NOMO-1 (cell line): ENCODE results near the gene SSTR3.
A peak's percentile ranks its signal among the peaks of the same experiment; 100 is the strongest.
"Not testable (repeated sequence)": the region's sequence is repeated elsewhere in the genome, so short reads cannot be mapped to it uniquely, and the experiment has no call there.

Experiments
- DNase-seq, 2 experiments: peaks; one replicate each; lab custom pipeline; 2025; ENCODE audit not compliant: unreplicated experiment in 2 of 2; lab: John Stamatoyannopoulos, UW

SSTR3 gene

DNA sequence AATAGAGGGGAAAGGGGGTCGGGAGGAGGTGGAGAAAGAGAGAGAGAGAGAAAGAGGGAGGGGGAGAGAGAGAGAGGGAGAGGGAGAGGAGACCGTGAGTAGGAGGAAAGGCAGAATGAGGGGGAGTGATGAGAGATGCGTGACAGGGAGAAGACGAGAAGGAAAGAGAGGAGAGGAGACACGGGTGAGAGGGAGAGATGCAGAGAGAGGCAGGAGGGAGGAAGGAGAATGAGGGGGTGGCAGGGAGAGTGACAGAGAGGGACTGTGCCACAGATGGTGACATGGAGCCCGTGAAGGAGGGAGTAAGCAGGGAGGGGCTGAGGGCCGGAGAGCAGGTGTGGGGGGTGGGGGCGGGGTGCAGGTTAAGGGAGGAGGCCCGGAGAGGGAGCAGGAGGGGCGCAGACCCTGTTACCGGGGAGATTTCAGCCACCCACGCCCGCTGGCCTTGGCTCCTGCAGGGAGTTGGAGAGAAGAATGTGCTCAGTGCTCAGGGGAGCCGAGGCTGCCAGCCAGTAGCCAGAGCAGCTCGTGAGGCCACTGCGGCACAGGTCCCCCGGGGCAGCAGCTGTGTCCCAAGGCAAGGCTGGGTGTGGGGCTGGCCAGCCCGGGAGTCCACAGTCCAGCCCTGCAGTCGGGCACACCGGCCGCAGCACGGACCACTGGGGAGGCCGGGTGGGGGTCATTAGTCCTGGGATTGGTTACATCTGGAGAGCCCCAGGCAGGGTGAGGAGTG is at the start of gene SSTR3:
TSS of gene SSTR3 (minus strand) at position 304 of the 733 bp plus-strand sequence. CDS start 4,674 bp downstream, outside the sequence.
- no peak for DNase-seq

DNA sequence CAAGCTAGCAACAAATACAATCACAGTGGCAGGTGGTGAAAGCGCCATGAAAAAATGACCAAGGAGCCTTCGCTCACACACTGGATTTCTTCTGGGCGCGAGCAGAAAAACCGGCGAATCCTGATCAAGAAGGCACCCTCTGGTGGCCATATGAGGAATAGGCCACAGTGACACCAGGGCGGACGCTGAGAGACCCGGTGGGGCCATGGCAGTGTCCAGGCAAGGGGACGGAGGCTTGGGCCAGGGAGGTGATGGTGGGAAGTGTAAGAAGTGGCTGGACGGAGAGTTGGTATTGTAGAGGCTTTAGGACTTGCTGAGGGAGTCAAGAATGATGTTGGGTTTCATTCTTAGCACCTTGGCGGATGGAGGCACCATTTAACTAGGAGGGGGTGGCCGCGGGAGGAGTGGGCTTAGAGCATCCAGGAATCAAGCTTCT is 48.6 kb upstream of the SSTR3 start:
- DNase-seq, result peak; percentile 58 to 68

DNA sequence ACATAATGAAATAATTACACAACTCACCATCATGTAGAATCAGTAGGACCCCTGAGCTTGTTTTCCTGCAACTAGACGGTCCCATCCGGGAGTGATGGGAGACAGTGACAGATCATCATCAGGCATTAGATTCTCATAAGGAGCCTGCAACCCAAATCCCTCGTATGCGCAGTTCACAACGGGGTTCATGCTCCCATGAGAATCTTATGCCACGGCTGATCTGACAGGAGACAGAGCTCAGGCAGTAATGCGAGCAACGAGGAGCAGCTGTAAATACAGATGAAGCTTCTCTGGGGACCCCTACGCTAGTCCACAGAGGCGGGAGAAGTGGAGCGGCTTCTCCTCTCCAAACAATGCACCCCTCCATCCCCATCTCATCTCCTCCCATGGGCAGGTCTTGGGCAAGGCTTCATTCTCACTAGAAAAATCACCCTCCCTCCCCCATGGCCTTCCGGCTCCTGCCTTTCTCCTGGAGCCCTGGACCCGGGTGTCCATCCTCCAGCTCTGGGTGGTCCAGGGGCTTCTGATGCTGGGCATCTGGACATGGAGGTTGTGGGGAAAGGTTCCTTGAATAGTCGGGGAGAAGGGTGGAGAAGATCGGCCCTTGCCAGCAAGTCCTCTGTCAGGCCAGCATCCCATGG is 48.0 kb upstream of the SSTR3 start:
- no peak for DNase-seq

DNA sequence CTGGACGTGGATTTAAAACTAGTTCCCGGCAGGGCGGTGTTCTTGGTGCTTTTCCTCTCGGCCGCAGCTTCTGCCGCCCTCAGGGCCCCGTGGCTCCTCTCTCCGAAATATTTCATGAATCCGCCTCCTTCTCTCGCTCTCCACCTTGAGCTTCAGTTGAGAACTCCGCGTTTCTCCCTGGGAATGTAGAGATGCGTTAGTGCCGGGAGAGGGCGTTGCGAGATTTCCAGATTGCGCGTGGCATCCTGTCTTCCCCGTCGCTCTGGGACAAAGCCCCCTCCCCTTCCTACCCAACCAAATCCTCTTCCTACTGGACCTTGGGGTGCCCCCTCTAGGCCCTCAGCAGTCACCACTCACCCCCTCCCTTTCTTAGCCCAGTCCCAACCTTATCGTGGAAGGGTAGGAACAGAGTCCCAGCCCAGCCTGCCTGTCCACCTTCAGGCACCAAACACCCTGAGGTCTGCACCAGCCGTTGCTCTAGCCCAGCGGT is 47.3 kb upstream of the SSTR3 start:
- peak in 1 of 2 experiments; percentile 15 for DNase-seq

DNA sequence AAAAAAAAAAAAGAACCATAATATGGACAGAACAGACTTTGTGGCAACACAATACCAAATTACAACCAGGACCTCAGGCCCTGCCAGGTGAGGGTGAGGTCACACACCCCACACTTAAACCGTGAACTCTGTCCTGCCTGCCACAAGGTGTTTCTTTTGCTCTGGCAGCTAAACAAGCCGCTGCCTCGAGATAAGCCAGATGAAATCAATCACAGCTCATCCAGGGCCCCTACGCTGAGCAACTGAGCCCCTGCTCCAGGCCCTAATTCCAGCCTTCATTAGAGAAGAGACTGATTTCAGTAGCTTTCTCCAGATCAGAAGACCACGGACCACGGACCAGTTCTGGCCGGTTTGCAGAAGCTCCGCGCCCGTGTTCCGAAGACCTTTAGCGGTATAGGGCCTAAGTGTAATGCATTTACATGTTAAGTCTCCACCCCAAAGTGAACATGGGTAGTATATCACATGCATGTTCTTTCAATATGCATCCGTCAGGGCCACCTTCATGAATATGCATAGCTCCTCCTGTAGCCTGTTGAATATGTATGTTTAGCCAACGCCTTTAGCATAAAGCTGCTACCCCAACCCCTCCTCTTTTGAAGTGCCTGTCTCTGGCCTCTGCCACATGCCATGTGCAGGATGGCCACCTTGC is 46.6 kb upstream of the SSTR3 start:
- DNase-seq, result no peak

DNA sequence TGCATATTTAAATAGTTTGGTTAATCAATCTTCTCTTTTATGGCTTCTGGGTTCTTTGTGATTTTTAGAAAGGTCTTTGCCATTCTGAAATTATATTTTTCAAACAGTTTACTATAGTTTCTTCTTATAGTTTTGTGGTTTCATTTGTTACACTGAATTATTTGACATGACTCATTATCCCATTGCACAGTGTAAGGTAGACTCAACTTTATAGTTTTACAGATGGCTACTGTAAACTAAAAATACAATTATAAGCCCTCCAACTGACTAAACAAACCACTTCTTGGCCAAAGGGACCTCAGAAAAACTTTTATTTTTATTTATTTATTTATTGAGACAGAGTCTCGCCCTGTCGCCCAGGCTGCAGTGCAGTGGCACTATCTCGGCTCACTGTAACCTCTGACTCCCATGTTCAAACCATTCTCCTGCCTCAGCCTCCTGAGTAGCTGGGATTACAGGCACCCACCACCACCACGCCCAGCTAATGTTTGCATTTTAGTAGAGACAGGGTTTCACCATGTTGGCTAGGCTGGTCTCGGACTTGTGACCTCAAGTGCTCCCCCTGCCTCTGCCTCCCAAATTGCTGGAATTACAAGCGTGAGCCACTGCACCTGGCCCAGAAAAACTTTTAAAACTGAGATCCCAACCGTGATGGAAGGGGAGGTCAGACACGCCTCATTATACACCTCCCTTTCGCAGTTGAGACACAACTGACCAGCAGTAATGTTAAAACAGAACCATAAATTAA is 45.9 kb upstream of the SSTR3 start:
- no peak for DNase-seq

DNA sequence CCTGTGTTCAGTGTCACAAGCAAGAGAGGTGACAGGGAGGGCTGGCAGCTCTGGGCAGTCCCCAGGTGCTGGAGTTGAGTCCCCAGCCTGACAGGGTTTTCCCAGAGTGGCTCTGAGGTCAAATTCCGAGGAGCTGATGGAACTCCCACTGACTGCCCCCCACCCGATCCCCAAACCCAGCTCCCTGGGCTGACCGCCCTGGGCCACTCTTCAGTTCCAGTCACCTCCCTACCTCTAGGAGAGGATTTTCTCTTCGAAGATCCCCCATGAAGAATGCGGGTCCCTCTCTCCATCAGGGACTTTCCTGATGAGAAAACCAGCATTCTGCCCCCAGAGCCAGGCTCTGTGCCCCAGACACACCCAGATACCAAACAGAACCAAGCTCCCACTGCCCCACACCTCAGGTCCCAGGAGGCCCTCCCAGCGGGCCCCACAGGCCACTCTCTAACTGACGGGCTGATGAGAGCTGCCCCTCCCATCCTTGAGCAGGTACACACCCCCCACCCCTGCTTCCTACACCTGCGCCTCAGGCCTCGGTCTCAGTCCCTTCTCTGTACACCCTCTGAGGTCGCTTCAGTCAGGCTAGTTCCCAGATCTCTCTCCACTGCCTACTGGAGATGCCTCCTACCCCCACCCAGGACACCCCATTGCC is 43.9 kb upstream of the SSTR3 start:
- DNase-seq, result no peak

DNA sequence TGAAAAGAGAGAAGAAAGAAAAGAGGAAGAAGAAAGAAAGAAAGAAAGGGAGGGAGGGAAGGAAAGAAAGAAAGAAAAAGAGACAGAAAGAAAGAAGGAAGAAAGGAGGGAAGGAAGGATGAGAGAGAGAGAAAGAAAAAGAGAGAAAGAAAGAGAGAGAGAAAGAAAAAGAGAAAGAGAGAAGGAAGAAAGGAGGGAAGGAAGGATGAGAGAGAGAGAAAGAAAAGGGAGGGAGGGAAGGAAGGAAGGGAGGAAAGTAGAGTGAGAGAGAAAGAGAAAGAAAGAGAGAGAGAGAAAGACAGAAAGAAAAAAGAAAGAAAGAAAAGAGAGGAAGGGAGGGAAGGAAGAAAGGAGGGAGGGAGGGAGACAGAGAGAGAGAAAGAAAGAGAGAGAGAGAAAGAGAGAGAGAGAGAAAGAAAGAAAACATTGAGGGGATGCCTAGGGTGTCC is 43.3 kb upstream of the SSTR3 start:
- DNase-seq, result no peak

DNA sequence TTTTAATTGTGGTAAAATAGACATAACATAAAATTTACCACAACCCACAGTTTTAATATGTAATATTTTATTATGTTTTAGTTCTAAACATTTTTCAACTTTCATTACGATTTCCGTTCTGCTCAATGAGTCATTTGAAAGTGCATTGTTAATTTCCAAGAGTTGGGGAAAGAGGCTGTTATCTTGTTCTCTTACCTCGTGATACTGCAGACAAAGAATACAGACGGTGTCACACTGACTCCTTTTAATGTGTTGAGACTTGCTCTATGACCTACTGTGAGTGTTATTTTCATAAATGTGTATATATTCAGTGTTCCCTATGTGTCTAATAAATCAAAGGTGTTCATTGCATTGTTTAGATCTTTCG is 42.6 kb upstream of the SSTR3 start:
- no peak for DNase-seq

DNA sequence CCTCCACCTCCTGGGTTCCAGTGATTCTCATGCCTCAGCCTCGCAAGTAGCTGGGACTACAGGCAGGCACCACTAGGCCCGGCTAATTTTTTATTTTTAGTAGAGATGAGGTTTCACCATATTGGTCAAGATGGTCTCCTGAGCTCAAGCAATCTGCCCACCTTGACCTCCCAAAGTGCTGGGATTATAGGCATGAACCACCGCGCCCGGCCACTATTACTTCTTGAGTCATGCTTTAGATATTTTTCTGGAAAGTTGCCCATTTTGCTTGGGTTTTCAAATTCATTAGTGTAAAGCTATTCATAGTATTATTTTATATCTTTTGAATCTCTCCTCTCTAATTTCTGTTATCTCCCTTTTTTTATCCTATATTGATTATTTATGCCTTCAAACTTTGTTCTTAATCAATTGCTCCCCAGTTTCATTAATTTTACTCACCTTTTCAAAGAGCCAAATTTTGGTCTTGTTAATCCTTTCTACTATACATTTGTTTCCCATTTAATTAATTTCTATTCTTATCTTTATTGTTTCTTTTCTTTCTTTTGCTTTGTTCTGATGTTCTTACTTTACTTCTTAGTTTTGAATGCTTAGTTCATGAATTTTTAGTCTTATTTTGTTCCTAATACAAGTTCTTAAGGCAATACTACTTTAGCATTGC is 42.1 kb upstream of the SSTR3 start:
- DNase-seq, result no peak

DNA sequence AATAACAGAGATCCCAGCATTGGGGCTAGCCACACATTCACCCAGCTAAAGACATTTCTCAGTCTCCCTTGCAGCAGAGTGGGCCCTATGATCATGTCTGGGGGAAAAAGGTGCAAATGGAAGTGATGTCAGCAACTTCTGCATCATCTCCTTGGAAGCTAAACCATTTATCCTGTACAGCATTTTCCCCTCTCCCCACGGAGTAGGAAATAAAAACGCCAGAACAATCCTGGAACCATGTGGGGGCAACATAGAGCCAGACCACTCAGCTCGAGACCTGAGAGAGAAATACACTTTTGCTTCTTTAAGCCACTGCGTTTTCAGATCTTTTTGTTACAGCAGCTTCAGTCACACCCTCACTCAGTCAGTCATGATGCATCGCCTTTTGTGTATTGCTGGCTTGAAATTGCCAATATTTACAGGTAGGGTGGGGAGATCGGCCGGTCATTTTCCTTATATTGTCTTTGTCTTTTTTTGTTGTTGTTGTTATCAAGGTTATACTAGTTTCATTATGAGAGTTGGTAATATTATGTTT is 40.9 kb upstream of the SSTR3 start:
- no peak for DNase-seq

DNA sequence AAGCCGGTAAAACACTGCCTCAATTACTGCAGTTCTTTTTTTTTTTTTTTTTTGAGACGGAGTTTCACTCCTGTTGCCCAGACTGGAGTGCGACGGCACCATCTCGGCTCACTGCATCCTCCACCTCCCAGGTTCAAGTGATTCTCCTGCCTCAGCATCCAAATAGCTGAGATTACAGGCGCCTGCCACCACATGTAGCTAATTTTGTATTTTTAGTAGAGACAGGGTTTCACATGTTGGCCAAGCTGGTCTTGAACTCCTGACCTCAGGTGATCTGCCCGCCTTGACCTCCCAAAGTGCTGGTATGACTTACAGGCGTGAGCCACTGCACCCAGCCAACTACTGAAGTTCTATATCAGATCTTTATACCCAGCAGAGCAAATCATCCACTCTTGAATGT is 39.6 kb upstream of the SSTR3 start:
- not testable (repeated sequence) for DNase-seq

DNA sequence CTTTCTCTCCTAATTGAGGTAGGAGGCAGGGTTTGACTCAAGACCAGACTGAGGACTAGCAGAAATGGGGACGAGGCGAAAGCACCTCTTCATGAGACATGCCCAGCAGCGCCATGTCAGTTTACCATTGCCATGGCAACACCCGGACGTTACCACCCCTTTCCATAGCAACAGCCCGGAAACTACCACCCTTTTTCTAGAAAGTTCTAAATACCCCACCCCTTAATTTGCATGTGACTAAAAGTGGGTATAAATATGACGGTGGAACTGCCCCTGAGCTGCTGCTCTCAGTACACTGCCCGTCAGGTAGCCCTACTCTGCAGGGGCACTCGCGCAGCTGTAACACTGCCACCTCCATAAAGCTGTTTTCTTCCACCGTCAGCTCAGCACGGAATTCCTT is 37.7 kb upstream of the SSTR3 start:
- no peak for DNase-seq

DNA sequence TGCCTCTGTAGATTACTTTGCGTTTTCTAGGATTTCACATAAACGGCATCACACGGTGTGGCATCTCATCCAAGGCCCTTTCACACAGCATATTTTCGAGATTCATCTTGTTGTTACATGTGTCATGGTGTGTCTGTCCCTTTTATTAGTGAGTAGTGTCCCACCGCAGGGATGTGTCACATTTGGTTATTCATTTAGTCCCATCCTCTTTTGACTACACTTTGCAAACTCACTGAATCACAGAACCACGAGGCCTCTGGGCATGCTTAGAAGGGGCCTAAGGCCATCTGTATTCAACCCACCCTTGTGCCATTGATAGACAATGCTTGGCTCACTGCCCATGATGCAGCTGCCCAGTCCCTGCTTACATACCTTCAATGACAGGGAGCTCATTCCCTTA is 36.0 kb upstream of the SSTR3 start:
- DNase-seq, result no peak

DNA sequence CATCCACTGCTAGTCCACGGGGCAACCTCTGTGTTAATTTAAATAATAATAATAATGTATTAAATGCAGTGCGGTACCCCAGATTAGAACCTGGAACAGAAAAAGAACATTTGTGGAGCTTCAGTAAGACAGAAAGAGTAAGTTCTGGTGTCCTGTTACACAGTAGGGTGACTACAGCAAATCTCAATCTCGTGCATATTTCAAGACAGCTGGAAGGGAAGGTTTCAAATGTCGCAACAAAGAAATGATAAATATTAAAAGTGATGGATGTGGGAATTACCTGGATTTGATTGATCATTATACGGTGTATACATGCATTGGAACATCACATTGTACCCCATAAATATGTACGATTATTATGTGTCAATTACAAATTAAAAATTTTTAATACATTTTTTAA is 33.5 kb upstream of the SSTR3 start:
- no peak for DNase-seq

DNA sequence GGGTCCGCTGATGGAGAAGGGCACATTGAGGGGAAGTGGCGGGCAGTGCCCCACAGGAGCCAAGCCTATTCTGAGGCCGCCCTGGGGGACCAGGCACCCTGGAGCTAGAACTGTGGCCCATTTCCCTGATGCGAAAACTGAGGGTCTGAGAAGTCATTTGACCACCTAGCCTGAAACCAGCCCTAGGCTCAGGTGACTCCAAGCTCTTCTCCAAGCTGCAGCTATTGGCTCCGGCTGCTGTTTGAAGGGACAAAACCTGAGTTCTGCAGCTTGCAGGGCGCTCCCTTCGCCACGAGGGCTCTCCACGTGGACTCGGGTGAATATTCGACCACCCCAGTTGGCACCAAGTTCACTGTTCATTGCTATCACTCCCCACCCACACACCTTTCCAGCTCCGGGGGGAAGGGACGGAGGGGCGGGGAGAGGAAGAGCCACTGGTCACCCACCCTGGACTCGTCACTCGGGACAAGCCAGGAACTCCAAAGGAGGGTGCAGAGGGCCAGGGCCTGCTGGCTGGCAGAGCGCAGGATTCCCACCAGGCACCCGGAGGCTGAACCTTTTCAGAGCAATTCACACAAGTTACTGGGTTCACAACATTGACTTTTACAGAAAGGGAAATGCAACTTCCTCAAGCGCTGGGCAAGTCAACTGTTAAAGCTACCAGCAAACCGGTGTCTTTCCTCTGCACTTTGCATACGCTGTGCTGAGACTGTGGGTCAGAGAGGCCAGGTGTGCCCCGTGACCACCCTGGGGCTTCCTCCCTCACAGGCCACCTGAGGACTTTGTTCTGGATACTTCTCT is 32.8 kb upstream of the SSTR3 start:
- DNase-seq, result peak; percentile 65 to 87

DNA sequence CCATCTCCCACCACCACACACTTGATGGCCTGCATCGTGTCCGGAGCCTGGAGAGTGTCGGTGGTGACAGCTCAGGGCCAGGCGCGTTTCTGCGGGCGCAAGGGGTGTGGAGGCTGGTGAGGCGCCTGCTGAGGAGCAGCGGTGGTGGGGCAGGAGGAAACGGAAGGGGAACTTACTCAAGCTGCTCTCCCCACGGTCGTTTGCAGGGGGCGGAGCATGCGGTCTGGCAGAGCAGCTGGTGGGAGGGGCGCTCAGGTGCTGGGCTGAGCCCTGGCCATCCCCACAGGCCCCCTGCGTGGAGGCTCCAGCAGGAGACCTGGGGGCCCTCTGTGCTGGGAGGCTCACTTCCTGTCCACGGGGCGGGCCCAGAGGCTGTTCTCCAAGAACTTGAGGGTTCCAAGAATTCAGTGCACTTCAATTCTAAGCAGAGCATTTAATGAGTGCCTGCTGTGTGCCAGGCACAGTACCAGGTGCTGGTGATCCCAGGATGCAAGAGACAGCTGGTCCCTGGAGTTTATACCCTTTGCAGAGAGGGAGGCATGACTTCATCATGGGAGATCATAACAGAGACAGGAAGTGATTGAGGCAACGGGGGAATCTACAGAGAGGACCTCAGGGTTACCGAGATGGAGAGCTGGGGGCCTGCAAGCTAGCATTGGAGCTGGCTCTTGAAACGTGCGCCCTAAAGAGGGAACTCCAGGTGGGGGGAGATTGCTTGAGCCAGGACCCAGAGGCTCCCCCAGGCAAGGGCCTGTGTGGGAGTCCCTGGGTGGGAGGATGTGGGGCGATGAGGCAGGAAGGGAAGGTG is 32.0 kb upstream of the SSTR3 start, which contains the start of gene RAC2:
TSS of gene RAC2 (minus strand) at position 156 of the 808 bp plus-strand sequence. CDS start at position 35, 121 bp downstream.
- peak; percentile 97 to 98 for DNase-seq
